Ishikawa (cell line): ENCODE data around the gene STXBP1.

Experiments
- TAF1 ChIP-seq: IDR thresholded peaks from 2 replicates; pipeline ENCODE4 v1.6.1; 2012; ENCODE audit warnings: low read depth, mild to moderate bottlenecking
- YY1 ChIP-seq: IDR thresholded peaks from 2 replicates; pipeline ENCODE4 v1.6.1; 2012; ENCODE audit warnings: low read depth

DNA sequence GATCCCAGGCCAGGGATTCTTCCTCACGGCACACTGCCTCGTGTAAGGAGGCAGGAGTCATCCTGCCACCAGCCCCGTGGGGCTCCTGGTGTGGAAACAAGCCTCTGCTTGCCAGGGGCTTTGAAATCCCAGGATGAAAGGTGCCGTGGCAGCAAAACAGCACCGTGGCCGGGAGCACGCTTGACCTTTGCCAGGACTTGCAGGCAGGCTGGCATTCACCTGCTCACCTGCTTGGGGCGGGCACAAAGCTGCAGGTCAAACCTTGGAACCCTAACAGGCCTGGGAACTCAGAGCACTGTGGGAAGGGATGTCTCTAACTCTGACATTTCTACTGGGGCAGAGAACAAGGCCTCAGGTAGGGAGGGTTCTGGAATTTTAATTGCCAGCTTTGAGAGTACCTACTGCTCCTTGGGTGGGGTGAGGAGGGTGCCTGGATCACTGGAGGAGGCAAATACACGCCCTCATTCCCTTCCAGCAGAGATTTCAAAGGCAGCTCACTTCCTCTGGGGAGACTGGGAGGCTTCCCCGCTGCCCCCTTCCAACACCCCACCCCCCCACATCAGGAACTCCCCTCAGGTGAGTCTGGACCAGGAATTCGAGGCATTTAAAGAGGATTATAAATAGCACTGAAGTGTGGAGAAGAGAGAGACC is 45.6 kb upstream of the STXBP1 start:
- 0 out of 2 replicates have a peak, but pooled peaks have one; percentile 10 for TF ChIP-seq YY1
- no peak for TF ChIP-seq TAF1
